Measurements from ENCODE around the gene GGTLC2.
"Not testable (repeated sequence)": the region's sequence is repeated elsewhere in the genome, so short reads cannot be mapped to it uniquely, and the experiment has no call there.

The GGTLC2 gene

DNA sequence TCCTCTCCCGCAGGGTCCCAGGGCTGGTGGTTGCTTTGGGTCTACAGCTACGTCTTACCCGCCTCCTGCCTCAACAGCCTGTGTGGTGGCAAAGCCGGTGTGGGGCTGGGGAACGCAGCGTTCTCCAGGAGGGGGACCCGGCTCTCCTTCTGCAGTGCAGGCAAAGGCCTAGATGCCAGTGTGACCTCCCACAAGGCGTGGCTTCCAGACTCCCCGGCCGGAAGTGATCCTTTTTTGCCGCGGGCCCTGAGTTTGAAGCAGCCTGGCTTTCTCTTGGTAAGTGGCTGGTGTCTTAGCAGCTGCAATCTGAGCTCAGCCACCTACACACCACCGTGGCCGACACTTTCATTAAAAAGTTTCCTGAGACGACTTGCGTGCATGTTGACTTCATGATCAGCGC is 6.1 kb upstream of the GGTLC2 start:
- not testable (repeated sequence) for DNase-seq (ENCODE audit: low read depth)

DNA sequence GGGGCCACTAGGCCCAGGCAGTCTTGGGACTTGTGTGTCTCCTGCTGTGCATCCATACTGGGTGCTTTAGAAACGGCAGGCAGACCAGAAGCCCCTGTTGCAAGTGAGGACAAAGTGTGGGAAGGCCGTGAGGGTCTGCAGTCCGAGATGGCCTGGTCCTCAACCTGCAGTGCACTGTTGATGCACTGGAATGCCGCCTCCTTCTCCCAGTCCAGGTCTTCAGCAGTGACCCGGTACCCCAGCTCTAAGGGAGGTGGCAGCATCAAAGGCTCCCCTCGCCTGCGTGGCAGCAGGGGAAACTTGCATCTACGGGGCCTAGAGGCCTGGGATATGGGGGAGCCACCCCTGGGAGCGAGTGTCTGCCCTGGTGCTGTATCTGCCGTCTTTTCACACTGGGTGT is 2.2 kb upstream of the GGTLC2 start:
- DNase-seq (ENCODE audit: low read depth) = not testable (repeated sequence)

DNA sequence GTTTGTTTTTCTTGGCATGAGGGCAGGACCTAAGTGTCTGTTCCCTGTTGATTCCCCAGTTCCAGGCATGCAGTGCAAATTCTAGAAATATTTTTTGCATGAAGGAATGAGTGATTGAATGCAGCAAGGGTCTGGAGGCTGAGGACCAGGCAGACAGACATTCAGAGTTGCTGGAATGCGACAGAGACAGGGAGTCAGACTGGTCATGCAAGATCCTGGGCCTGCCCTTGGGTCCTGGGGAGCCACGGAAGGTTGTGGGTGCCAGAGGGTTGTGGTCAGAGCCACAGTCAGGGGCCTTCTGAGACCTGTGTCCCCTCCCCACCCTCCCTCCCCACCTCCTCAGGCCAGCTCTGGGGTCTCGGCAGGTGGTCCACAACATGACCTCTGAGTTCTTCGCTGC is 1.6 kb downstream of the GGTLC2 start:
- DNase-seq (ENCODE audit: low read depth) = not testable (repeated sequence)

DNA sequence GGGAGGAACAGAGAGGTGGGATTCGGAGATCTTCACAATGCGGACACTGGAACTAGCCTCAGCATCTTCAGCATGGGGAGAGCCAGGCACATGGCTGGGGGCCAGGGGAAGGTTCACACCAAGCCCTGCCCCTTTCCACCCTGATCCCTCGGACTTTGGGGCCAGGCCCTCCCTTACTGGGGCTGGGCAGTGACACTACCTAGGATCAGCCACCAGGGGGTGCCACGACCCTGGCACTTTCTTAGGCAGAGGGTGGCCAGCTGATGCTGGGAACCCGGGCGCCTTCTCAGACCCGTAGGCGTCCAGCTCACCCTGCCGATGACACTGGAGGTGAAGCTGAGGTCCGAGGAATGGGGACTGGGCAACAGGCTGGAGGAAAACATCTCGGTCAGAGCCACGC is 3.5 kb downstream of the GGTLC2 start:
- DNase-seq (ENCODE audit: low read depth) = not testable (repeated sequence)

DNA sequence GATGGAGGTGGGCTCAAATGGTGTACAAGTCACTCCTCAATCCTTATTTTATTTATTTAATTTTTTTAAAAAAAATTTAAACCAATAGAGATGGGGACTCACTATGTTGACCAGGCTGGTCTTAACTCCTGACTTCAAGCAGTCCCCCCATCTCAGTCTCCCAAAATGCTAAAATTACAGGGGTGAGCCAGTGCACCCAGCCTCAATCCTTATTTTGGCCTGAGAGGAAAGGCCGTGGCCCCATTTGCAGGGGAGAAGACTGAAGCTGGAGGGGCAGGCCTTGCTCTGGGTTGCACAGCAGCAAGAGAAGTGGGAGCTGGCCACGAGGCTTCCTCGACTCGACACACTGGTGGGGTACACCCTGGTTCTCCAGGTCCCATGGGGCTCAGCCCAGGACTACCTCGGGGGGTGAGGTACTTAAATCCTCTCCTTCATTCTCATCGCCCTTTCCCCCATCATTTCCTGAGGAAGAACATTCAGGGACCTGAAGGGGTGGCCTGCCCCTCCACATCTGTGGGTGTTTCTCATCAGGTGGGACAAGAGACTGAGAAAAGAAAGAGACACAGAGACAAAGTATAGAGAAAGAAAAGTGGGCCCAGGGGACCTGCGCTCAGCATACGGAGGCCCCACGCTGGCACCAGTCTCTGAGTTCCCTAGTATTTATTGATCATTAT is 4.6 kb downstream of the GGTLC2 start:
- DNase-seq (ENCODE audit: low read depth) = not testable (repeated sequence)

- DNase-seq (ENCODE audit: low read depth) = not testable (repeated sequence)
Observed at GRCh38 chr22:22649761-22650160, 5.3 kb downstream of the GGTLC2 start.

DNA sequence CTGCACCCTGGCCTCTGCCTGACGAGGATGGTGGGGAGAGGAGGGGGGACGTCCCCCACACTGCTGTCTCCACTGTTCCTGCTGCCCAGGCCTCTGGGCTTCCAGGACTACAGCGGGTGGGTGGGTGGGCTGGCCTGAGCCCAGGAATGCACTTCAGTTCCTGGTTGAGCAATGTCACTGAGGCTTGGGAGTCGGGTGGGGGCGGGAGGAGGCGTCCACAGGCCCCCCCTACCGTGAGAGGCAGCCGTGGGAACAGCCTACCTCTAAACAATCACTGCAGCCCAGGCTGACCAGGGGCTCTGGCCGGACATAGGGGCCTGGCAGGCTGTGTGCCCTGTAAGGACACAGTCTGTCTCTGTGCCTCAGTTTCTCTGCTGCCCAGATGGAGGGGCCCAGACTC is 6.0 kb downstream of the GGTLC2 start:
- not testable (repeated sequence) for DNase-seq (ENCODE audit: low read depth)

DNA sequence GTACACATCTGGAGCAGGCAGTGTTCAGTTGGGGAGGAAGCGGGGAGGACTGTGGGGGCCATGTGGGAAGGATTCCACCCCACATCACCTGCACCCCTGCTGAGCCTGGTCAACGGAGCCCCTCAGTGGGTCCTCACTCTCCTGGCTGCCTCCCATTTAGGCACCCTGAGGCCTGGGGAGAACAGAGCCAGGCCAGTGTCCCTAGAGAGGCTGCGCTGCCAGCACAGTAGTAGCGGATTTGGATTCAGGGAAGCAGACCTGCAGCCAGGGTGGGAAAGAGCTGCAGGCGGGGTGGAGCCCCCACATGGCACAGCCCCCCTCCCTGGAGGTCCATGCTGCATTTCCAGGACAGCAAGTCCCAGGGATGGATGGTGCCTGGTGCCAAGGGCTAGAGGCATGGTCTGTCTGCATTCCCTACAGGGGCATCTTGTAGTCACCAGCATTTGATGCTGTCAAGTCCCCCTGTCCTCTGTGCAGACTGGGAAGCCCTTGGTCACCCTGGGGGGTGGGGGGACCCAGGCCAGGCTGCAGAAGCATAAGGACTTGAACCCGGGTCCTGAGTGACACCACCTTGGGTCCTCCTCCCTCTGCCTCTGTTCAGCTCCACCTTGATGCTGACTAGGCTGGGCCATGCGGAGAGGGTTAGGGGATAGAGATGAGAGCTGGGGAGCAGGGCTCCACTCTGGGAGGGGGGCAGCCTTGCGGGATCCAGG is 6.5 kb downstream of the GGTLC2 start:
- not testable (repeated sequence) for DNase-seq (ENCODE audit: low read depth)

DNA sequence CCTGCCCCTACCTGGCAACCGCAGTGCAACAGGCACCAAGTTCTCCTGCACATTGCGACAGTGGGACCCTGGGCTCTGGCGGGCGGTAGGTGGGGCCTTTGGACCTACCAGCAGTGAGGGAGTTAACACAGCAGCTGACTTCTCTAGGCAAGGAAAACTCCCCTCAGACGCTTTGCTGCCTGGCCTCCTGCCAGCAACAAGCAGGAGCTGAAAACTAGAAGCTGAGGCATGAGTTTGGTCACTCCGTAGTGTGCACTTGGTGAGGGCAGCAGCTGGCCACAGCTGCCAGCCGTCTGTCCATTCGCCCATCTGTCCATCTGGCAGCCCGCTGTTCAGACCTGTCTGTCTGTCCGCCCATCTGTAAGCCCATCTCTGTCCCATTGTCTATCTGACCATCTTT is 7.2 kb downstream of the GGTLC2 start:
- DNase-seq (ENCODE audit: low read depth) = not testable (repeated sequence)

DNA sequence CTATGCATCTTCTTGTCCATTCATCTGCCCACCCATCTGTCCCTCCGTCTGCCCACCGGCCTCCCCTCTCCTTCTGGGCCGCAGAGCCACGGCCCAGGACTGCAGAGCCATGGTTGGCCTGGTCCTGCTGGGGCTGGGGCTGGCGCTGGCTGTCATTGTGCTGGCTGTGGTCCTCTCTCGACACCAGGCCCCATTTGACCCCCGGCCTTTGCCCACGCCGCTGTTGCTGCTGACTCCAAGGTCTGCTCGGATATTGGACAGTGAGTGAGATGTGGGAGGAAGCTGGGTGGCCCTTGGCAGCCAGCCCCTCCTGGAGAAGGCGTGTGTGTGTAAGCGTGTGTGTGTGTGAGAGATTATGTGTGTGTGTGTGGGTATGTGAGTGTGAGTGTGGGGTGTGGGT is 7.7 kb downstream of the GGTLC2 start:
- not testable (repeated sequence) for DNase-seq (ENCODE audit: low read depth)

- not testable (repeated sequence) for DNase-seq (ENCODE audit: low read depth)
Observed at GRCh38 chr22:22652573-22652972, 8.2 kb downstream of the GGTLC2 start.

- not testable (repeated sequence) for DNase-seq (ENCODE audit: low read depth)
Observed at GRCh38 chr22:22653677-22654381, 9.4 kb downstream of the GGTLC2 start.

DNA sequence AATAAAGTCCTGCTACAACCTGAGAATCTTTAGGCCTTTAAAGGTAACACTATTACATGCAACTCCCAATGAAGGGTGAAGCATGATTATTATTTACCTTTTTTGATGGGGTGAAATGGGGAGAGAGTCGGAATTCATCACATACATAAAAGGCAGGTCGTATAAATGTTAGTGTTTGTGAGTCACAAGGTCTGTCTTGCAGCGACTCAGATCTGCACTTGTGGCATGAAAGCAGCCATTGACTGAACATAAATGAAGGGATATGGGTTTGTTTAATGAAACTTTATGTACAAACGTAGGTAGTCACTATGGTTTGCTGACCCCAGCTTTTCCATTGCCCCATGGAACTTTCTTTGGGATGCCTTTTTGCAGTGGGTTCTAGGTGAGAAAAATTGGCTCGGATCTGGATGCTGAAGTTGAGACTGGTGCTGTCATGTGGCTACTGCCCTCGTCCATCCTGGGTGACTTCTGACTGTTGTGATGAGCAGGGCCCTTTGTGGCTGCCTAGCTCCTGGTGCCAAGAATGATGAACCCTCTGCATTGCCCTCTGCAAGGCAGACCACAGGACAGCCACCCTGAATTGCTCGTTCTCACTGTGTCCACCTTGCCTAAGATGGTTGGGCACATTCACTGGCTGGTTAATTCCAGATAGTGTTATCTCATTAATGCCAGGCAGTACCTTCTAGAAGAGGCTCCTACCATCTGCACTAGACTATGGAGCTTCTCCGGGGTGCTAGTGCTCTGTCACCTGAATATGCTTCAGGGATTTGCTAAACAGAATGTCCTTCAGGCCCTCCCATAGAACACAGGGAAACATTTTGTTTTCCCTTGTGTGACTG is 11.3 kb downstream of the GGTLC2 start:
- no peak for DNase-seq (ENCODE audit: low read depth)

GRCh38 chr22:22657712-22658111 is 13.3 kb downstream of the GGTLC2 start:
- no peak for DNase-seq (ENCODE audit: low read depth)

DNA sequence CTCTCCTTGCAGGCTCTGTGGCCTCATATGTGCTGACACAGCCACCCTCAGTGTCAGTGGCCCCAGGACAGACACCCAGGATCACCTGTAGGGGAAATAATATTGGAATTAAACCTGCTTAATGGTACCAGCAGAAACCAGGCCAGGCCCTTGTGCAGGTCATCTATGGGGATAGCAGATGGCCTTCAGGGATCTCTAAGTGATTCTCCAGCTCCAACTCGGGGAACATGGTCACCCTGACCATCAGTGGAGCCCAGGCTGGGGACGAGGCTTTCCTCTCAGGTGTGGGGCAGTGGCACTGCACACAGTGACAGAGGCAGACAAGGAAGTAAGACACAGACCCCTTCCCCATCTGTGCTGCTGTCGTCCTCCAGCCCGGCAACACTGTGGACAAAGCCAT is 16.9 kb downstream of the GGTLC2 start:
- DNase-seq (ENCODE audit: low read depth) = no peak

DNA sequence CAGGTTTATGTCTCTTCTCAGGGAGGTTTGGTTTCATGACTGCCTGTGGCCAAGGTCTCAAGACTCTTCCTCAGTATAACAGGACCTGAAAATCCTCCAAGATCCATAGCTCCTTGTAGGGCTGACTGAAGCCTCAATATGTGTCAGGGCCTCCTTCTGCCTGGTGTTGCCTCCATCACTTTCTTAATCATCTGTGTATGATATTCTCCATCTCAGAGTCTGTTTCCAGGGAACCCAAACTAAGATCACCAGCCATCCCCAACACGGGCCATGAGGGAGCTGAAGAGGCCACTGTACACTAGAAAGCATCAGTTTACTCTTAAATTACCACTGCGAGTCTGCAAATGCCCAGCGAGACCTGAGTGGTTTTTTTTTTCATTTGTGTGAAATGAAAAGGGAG is 17.7 kb downstream of the GGTLC2 start:
- no peak for DNase-seq (ENCODE audit: low read depth)

- DNase-seq (ENCODE audit: low read depth) = no peak
Observed at GRCh38 chr22:22663861-22664800, 19.7 kb downstream of the GGTLC2 start.

GRCh38 chr22:22666307-22667091 is 22.1 kb downstream of the GGTLC2 start:
- DNase-seq (ENCODE audit: low read depth) = peak; percentile 18

DNA sequence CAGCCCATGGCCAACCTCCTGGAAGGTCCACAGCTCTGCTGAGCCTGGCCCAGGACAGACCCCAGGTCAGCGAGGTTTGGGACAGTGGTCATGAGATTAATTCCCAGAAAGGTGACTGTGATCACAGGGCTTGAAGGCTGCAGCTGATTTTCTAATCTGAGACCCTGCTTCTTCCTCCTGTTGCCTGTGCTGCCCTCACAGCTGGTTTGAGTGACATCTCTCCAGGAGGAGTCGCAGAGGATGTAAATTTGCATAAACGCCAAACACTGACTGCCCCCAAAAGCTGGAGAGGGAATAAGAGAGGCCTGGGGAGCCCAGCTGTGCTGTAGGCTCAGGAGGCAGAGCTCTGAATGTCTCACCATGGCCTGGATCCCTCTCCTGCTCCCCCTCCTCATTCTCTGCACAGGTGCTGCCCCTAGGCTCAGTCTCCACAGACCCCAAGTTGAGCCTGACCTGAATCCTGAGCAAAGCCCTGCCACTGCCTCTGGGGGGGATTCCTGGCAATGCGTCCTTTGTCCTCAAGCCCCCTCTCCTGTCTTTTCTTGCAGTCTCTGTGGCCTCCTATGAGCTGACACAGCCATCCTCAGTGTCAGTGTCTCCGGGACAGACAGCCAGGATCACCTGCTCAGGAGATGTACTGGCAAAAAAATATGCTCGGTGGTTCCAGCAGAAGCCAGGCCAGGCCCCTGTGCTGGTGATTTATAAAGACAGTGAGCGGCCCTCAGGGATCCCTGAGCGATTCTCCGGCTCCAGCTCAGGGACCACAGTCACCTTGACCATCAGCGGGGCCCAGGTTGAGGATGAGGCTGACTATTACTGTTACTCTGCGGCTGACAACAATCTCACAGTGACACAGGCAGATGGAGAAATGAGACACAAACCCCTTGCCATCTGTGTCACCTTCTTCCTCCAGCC is 23.8 kb downstream of the GGTLC2 start:
- no peak for DNase-seq (ENCODE audit: low read depth)
